Breast epithelium (tissue), 4 donors: ENCODE data around the gene MECR. TPM values are rescaled to one million over a fixed set of nuclear protein-coding genes. Genes with fewer than 3 reads are reported as not detected.

Experiments used
- DNase-seq, 2 donors: peaks; one replicate each; pipeline ENCODE4 v3.0.0-alpha.2; 2019; ENCODE audit warnings: low spot score in 2 of 2
- H3K27ac ChIP-seq, 2 donors: fragments of 200-600 bp; sonication (generic) in 1 of 2; one replicate each; pipeline ENCODE4 v1.5.1; 2016 to 2019; ENCODE audit warnings: mild to moderate bottlenecking in 1 of 2
- H3K27me3 ChIP-seq, 2 donors: fragments of 200-600 bp; sonication (generic) in 1 of 2; one replicate each; pipeline versions ENCODE4 v1.5.1 to v1.6.0; 2017 to 2019; ENCODE audit warnings: control low read depth in 1 of 2, mild to moderate bottlenecking in 1 of 2
- H3K36me3 ChIP-seq: fragments of 200-600 bp; one replicate; pipeline ENCODE4 v1.5.1; 2019
- H3K4me1 ChIP-seq, 2 donors: fragments of 200-600 bp; sonication (generic); one replicate each; pipeline ENCODE4 v1.5.1; 2016 to 2019; ENCODE audit warnings: control low read depth in 1 of 2
- H3K4me3 ChIP-seq, 3 donors: fragments of 200-600 bp; sonication (generic); 1 replicate in 2 of 3; 2 replicates in 1 of 3; pipeline ENCODE4 v1.5.1; 2016 to 2019; ENCODE audit warnings: mild to moderate bottlenecking in 3 of 3, moderate library complexity in 2 of 3
- H3K9me3 ChIP-seq, 2 donors: fragments of 200-600 bp; sonication (generic) in 1 of 2; one replicate each; pipeline ENCODE4 v1.5.1; 2016 to 2019; ENCODE audit warnings: control low read depth in 1 of 2
- POLR2A ChIP-seq: fragments of 450-650 bp; IDR thresholded peaks from one replicate; pipeline ENCODE4 v1.6.1; 2016; ENCODE audit warnings: antibody characterized with exemption, mild to moderate bottlenecking, moderate library complexity
- POLR2AphosphoS5 ChIP-seq, 3 donors: sonication (generic); formaldehyde crosslinking; IDR thresholded peaks; one replicate each; pipeline ENCODE4 v1.6.1; 2017; ENCODE audit warnings: antibody characterized with exemption in 3 of 3
- intact Hi-C: fragments of 100-400 bp; cut with DNase I; formaldehyde crosslinking; loops from one replicate; pipeline ENCODE4 v1.15.1; 2023; ENCODE audit warnings: low total_unique reads
- total RNA-seq, 3 donors: library from RNA; depleted of rRNA; stranded (reverse); fragments of >200 nt; gene quantifications; one replicate each; pipeline ENCODE4 v1.1.0, GENCODE V29; 2016
- TF ChIP-seq, protein P1 (sequence below), 3 donors: fragments of 450-650 bp; IDR thresholded peaks; one replicate each; pipeline ENCODE4 v1.5.1; 2016 to 2017; ENCODE audit warnings: antibody characterized with exemption in 3 of 3, mild to moderate bottlenecking in 3 of 3, moderate library complexity in 3 of 3

The MECR gene
- total RNA-seq, 3 donors from 2014 or later: 21.0 to 23.3 (median 21.3) TPM

DNA sequence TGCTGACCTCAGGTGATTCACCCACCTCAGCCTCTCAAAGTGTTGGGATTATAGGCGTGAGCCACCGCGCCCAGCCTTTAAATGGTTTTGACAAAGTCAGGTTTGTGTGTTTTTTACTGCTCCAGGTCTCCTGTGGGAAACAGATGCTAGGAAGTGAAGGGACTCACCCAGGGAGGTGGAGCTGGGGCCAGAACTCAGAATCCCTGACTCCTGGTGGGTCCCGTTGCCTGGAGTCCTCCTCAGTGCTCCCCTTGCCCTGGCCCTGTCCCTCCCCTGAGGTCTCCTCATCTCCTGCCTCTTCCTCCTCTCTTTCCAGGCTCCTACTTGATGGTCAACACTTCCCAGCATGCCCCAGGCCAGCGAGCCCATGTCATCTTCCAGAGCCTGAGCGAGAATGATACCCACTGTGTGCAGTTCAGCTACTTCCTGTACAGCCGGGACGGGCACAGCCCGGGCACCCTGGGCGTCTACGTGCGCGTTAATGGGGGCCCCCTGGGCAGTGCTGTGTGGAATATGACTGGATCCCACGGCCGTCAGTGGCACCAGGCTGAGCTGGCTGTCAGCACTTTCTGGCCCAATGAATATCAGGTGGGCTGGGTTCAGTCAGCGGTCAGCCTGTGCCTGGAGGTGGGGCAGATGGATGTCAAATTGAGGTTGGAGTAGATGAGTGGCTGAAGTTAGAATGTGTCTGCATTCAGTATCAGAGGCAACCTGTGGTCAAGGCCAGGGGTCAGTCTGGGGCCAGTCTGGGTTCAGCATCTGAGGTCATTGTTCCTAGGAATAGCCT, 27.6 kb upstream of the MECR start:
- intact Hi-C loops: no loop called here
- no peaks in the 10 kb centered on the region for H3K4me1 ChIP-seq
- H3K27me3 ChIP-seq: no peaks in the 10 kb centered on the region
- TF ChIP-seq, protein P1, sequence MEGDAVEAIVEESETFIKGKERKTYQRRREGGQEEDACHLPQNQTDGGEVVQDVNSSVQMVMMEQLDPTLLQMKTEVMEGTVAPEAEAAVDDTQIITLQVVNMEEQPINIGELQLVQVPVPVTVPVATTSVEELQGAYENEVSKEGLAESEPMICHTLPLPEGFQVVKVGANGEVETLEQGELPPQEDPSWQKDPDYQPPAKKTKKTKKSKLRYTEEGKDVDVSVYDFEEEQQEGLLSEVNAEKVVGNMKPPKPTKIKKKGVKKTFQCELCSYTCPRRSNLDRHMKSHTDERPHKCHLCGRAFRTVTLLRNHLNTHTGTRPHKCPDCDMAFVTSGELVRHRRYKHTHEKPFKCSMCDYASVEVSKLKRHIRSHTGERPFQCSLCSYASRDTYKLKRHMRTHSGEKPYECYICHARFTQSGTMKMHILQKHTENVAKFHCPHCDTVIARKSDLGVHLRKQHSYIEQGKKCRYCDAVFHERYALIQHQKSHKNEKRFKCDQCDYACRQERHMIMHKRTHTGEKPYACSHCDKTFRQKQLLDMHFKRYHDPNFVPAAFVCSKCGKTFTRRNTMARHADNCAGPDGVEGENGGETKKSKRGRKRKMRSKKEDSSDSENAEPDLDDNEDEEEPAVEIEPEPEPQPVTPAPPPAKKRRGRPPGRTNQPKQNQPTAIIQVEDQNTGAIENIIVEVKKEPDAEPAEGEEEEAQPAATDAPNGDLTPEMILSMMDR (IDR thresholded peaks at IDR 0.05): no peak
- TF ChIP-seq POLR2AphosphoS5 (IDR thresholded peaks at IDR 0.05) (no peak), POLR2A (no peak)
- no peaks in the 10 kb centered on the region for H3K36me3 ChIP-seq
- no peaks in the 10 kb centered on the region for H3K9me3 ChIP-seq
- no peak overlapping the region for H3K27ac ChIP-seq
- no peak for DNase-seq
- H3K4me3 ChIP-seq: no peak overlapping the region

DNA sequence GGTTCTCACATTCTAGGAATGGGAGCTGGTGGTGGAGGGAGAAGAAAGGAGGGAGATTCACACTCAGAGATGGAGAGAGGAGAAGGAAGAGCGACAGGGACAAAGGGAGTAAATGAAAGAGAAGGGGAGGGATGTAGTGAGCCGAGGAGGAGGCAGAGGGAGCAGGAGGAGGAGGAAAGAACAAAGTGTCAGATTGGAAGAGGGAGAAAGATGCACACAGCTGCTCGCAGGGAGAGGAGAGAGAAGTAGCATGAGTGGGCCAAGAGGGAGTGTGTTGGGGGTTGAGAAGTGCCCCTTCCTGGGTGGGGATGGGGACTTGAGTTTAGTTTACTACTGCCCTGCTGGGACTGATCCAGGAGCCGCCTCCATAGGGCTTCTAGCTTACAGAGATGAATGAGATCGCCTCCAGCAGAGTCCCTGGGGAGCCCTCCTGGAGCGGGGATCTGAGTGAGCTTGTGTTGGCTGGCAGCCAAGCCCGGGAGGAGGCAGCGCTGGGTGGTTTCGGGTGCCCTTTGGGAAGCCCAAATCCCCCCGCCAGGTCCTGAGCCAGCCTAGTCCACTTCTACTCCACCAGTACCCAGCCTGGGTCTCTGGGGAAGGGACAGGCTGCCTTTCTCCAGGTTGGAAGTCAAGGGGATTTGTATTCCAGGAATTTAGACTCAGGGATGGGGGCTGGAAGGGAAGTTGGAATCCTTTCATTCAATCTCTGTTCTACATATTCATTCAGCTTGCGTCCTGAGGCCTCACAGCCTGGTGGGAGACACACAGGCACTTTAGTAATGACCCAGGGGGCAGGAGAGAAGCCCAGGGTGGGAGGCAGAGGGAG, 26.5 kb upstream of the MECR start:
- Histone ChIP-seq H3K27me3 (no peaks in the 10 kb centered on the region), H3K4me1 (no peaks in the 10 kb centered on the region), H3K36me3 (no peaks in the 10 kb centered on the region), H3K27ac (no peak overlapping the region), H3K4me3 (no peak overlapping the region), H3K9me3 (no peaks in the 10 kb centered on the region)
- no peak for DNase-seq
- intact Hi-C loops: no loop called here
- TF ChIP-seq, protein P1 (IDR thresholded peaks at IDR 0.05): no peak
- TF ChIP-seq POLR2A: no peak
- TF ChIP-seq POLR2AphosphoS5 (IDR thresholded peaks at IDR 0.05): no peak

DNA sequence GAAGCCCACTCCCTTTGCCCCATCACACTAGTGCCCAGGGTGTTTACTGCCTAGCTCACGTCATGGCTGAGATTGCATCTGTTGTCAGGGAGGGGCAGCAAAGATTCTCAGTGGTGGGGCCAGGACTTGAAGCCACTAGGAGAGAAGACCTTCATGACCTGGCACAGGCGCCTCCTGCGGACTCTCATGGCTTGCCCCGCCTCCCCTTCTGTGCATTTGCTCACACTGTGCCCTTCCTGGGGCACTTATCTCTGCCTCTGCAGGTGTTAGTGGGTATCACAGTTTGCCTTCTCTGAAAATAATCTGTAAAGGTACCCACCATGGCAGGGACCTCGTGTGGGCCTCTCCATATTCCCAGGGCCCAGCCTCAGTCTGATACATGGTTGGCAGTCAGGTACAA, 25.7 kb upstream of the MECR start:
- no peaks in the 10 kb centered on the region for H3K9me3 ChIP-seq
- no peak overlapping the region for H3K27ac ChIP-seq
- TF ChIP-seq, protein P1 (IDR thresholded peaks at IDR 0.05): no peak
- TF ChIP-seq POLR2A (no peak), POLR2AphosphoS5 (IDR thresholded peaks at IDR 0.05) (no peak)
- no peak overlapping the region for H3K4me3 ChIP-seq
- intact Hi-C loops: no loop called here
- H3K27me3 ChIP-seq: no peaks in the 10 kb centered on the region
- no peaks in the 10 kb centered on the region for H3K36me3 ChIP-seq
- DNase-seq: no peak
- H3K4me1 ChIP-seq: no peaks in the 10 kb centered on the region

DNA sequence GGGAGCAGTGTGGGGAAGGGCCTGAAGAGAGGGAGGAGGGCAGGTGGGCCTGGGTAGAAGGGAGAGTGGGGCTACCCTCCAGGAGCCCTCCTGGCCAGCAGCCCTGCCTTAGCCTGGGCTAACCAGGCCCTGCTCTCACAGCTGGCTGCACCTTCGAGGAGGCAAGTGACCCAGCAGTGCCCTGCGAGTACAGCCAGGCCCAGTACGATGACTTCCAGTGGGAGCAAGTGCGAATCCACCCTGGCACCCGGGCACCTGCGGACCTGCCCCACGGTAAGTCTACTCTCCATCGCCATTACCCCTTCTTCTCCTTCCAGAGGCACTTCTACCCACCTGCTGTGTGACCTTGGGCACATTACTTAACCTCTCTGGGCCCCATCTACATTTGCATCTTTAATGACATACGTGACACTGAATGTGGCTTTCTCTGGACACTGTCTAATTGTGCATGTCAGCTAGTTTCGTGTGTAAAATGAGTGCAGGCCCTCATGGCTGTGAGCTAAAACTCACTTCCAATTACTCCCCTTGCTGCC, 24.5 kb upstream of the MECR start:
- Histone ChIP-seq H3K4me1 (no peaks in the 10 kb centered on the region), H3K27ac (no peak overlapping the region), H3K9me3 (no peaks in the 10 kb centered on the region), H3K4me3 (no peak overlapping the region), H3K36me3 (no peaks in the 10 kb centered on the region), H3K27me3 (no peaks in the 10 kb centered on the region)
- intact Hi-C loops: no loop called here
- TF ChIP-seq, protein P1 (IDR thresholded peaks at IDR 0.05): no peak
- TF ChIP-seq POLR2A: no peak
- no peak for TF ChIP-seq POLR2AphosphoS5 (IDR thresholded peaks at IDR 0.05)
- no peak for DNase-seq

DNA sequence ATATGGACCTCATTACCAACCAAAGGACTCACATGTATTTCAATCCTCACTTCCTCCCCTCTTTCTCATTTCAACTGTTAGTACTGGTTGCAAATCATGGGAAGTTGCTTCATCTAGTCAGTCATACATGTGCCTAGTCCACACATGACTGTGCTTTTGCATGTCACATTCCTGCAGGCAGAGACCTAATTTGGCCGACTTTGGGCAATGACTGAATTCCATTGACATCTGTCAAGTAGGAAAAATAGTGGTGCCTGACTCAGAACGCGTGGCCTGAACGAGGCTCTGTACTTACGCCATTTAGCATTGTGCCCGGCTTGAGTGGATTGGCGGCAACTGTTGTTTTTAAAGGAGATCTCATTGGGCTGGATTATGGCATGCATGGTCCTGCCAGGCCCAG, 23.6 kb upstream of the MECR start:
- Histone ChIP-seq H3K4me3 (no peak overlapping the region), H3K4me1 (no peaks in the 10 kb centered on the region), H3K36me3 (no peaks in the 10 kb centered on the region), H3K9me3 (no peaks in the 10 kb centered on the region), H3K27ac (no peak overlapping the region), H3K27me3 (no peaks in the 10 kb centered on the region)
- no peak for TF ChIP-seq POLR2A
- TF ChIP-seq POLR2AphosphoS5 (IDR thresholded peaks at IDR 0.05): no peak
- TF ChIP-seq, protein P1 (IDR thresholded peaks at IDR 0.05): no peak
- DNase-seq: no peak
- intact Hi-C loops: no loop called here
